ENCODE measurements around the gene KATNA1. TPM values are rescaled to one million over a fixed set of nuclear protein-coding genes. Genes with fewer than 3 reads are reported as not detected.

KATNA1 gene
- total RNA-seq, 2 experiments from 2014 or later, result 22.3 to 22.8 TPM

GRCh38 chr6:149563203-149563927, 85.1 kb downstream of the KATNA1 start:
- POLR2A ChIA-PET, result no interaction called here
- CTCF ChIA-PET, result interaction anchor here (0.5 to 1.4 kb wide), 4 partner anchors 17 to 368 kb away, joined by 3 to 9 read pairs (median 4); partner anchors contain the start of gene PPIL4
- Mint-ChIP-seq H3K4me1 (ENCODE audit: low read depth) (peaks cover 15% of the 10 kb centered on the region), H3K27ac (no peak overlapping the region), H3K9me3 (no peaks in the 10 kb centered on the region), H3K4me3 (no peak overlapping the region), H3K27me3 (peaks cover 2% of the 10 kb centered on the region), H3K36me3 (no peaks in the 10 kb centered on the region)
- intact Hi-C loops (cut with micrococcal nuclease), result loop anchor here (10.0 kb wide), 1 partner anchor 441 kb away; no protein-coding TSS in a partner anchor
- DNase-seq, result no peak

- no peak overlapping the region for H3K4me3 Mint-ChIP-seq
- peaks cover 2% of the 10 kb centered on the region for H3K4me1 Mint-ChIP-seq (ENCODE audit: low read depth)
- H3K36me3 Mint-ChIP-seq, result no peaks in the 10 kb centered on the region
- POLR2A ChIA-PET, result no interaction called here
- peaks cover 5% of the 10 kb centered on the region for H3K27me3 Mint-ChIP-seq
- no peak overlapping the region for H3K27ac Mint-ChIP-seq
- DNase-seq, result peak; percentile 24
- intact Hi-C loops (cut with micrococcal nuclease), result loop anchor here (10.0 kb wide), 1 partner anchor 444 kb away; no protein-coding TSS in a partner anchor
- no peaks in the 10 kb centered on the region for H3K9me3 Mint-ChIP-seq
- CTCF ChIA-PET, result interaction anchor here (0.6 to 1.4 kb wide), 4 partner anchors 10 to 531 kb away, joined by 3 to 6 read pairs (median 4); partner anchors contain the start of gene PPIL4
These were observed 87.8 kb downstream of the KATNA1 start for GRCh38 chr6:149560736-149561135.

DNA sequence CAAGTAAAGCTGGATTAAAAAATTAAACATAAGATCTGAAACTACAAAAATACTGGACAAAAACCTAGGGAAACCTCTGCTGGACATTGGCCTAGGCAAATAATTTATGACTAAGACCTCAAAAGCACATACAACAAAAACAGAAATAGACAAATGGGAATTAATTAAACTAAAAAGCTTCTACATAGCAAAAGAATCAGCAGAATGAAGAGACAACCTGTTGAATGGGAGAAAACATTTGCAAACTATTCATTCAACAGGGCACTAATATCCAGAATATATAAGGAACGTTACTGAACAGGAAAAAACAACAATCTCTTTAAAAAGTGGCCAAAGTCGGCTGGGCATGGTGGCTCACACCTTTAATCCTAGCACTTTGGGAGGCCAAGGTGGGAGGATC, 89.1 kb downstream of the KATNA1 start:
- intact Hi-C loops (cut with micrococcal nuclease), result no loop called here
- Mint-ChIP-seq H3K36me3 (no peaks in the 10 kb centered on the region), H3K27ac (no peak overlapping the region), H3K27me3 (peaks cover 8% of the 10 kb centered on the region), H3K4me1 (ENCODE audit: low read depth) (peaks cover 2% of the 10 kb centered on the region), H3K4me3 (no peak overlapping the region), H3K9me3 (no peaks in the 10 kb centered on the region)
- ChIA-PET POLR2A (no interaction called here), CTCF (interaction anchor here (1.0 kb wide), 1 partner anchor 13 kb away, joined by 3 read pairs; the partner anchor contains the start of gene PPIL4)
- no peak for DNase-seq

DNA sequence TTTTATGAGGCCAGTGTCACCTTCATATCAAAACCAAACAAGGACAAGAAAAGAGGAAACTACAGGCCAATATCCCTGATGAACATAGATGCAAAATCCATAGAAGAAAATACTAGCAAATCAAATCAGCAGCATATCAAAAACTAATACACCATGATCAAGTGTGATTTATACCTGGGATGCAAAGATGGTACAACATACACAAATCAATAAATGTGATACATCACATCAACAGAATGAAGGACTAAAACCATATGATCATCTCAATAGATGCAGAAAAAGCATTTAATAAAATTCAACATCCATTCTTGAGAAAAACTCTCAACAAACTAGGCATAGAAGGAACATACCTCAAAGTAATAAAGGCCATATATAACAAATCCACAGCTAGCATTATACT, 90.5 kb downstream of the KATNA1 start:
- Mint-ChIP-seq H3K27me3 (peaks cover 8% of the 10 kb centered on the region), H3K9me3 (no peaks in the 10 kb centered on the region), H3K4me3 (no peak overlapping the region), H3K4me1 (ENCODE audit: low read depth) (peaks cover 2% of the 10 kb centered on the region), H3K27ac (no peak overlapping the region), H3K36me3 (no peaks in the 10 kb centered on the region)
- intact Hi-C loops (cut with micrococcal nuclease), result no loop called here
- CTCF ChIA-PET, result no interaction called here
- DNase-seq, result no peak
- POLR2A ChIA-PET, result no interaction called here

GRCh38 chr6:149551920-149552319, 96.6 kb downstream of the KATNA1 start:
- POLR2A ChIA-PET, result no interaction called here

GRCh38 chr6:149545754-149546471, 102.6 kb downstream of the KATNA1 start, which contains the start of gene PPIL4:
Gene PPIL4 (minus strand): TSS chr6:149546043. CDS start chr6:149546005, 38 bp downstream.
- CTCF ChIA-PET, result interaction anchor here (0.6 to 2.5 kb wide), 19 partner anchors 9 to 464 kb away, joined by 3 to 14 read pairs (median 3); partner anchors contain the start of genes GINM1 and ZC3H12D
- Mint-ChIP-seq H3K27me3 (peaks cover 4% of the 10 kb centered on the region), H3K9me3 (no peaks in the 10 kb centered on the region), H3K27ac (peak within 1 kb of the TSS; percentile 97), H3K4me1 (ENCODE audit: low read depth) (peaks cover 38% of the 10 kb centered on the region), H3K4me3 (peak within 1 kb of the TSS; percentile 97), H3K36me3 (peaks cover 3% of the 10 kb centered on the region)
- POLR2A ChIA-PET, result interaction anchor here (0.7 to 2.4 kb wide), 9 partner anchors 9 to 172 kb away, joined by 3 to 9 read pairs (median 3); partner anchors contain the start of genes GINM1, LATS1 and ZC3H12D
- intact Hi-C loops (cut with micrococcal nuclease), result loop anchor here (1.0 to 5.0 kb wide), 6 partner anchors 20 to 376 kb away; partner anchors contain the start of genes GINM1, LATS1, LRP11 and PCMT1
- peak; percentile 97 for DNase-seq

More at GRCh38 chr6:149551920-149552319, 96.6 kb downstream of the KATNA1 start:
- no peak for DNase-seq
- CTCF ChIA-PET, result interaction anchor here (0.6 kb wide), 1 partner anchor 157 kb away, joined by 3 read pairs; no protein-coding TSS in a partner anchor
- Mint-ChIP-seq H3K27me3 (peaks cover 10% of the 10 kb centered on the region), H3K4me3 (no peak overlapping the region), H3K9me3 (no peaks in the 10 kb centered on the region), H3K4me1 (ENCODE audit: low read depth) (peaks cover 4% of the 10 kb centered on the region), H3K27ac (no peak overlapping the region), H3K36me3 (no peaks in the 10 kb centered on the region)
- intact Hi-C loops (cut with micrococcal nuclease), result no loop called here

- peaks cover 4% of the 10 kb centered on the region for H3K27me3 Mint-ChIP-seq
- peak; percentile 77 for DNase-seq
- H3K36me3 Mint-ChIP-seq, result peaks cover 7% of the 10 kb centered on the region
- intact Hi-C loops (cut with micrococcal nuclease), result loop anchor here (1.0 to 5.0 kb wide), 3 partner anchors 61 to 377 kb away; partner anchors contain the start of genes LRP11 and RAET1G
- H3K4me3 Mint-ChIP-seq, result peak overlapping the region; percentile 97
- ChIA-PET POLR2A (interaction anchor here (0.7 to 2.4 kb wide), 8 partner anchors 8 to 318 kb away, joined by 3 to 9 read pairs (median 3); partner anchors contain the start of genes LATS1 and ZC3H12D), CTCF (interaction anchor here (0.6 to 2.5 kb wide), 20 partner anchors 8 to 463 kb away, joined by 3 to 14 read pairs (median 3); partner anchors contain the start of genes GINM1 and ZC3H12D)
- peak overlapping the region; percentile 97 for H3K27ac Mint-ChIP-seq
- no peaks in the 10 kb centered on the region for H3K9me3 Mint-ChIP-seq
- peaks cover 38% of the 10 kb centered on the region for H3K4me1 Mint-ChIP-seq (ENCODE audit: low read depth)
These were observed 103.2 kb downstream of the KATNA1 start for GRCh38 chr6:149545258-149545753.

Other genes with a start within 250 kb of the KATNA1 start
- gene SUMO4, start 248.5 kb downstream of the KATNA1 start, total RNA-seq, result 1 to 10 TPM; 4.8 to 5.8 TPM
- gene ZC3H12D, start 163.7 kb downstream of the KATNA1 start, total RNA-seq, result 100 to 1,000 TPM; 124 to 129 TPM
- 10 to 100 TPM; 21.5 to 23.6 TPM for gene PPIL4, start 102.7 kb downstream of the KATNA1 start, total RNA-seq
- 10 to 100 TPM; 15.6 to 16.0 TPM for gene GINM1, start 82.3 kb downstream of the KATNA1 start, total RNA-seq
- gene LATS1, start 69.4 kb upstream of the KATNA1 start, total RNA-seq, result 10 to 100 TPM; 19.1 to 20.1 TPM
- 10 to 100 TPM; 64.3 to 69.8 TPM for gene NUP43, start 97.8 kb upstream of the KATNA1 start, total RNA-seq
- 10 to 100 TPM; 92.6 to 98.0 TPM for gene PCMT1, start 101.0 kb upstream of the KATNA1 start, total RNA-seq
- 1 to 10 TPM; 6.7 to 7.2 TPM for gene LRP11, start 215.6 kb upstream of the KATNA1 start, total RNA-seq
- gene RAET1E, start 249.4 kb upstream of the KATNA1 start, total RNA-seq, result not detected